ENCODE data around the gene SYT1.

Gene SYT1

DNA sequence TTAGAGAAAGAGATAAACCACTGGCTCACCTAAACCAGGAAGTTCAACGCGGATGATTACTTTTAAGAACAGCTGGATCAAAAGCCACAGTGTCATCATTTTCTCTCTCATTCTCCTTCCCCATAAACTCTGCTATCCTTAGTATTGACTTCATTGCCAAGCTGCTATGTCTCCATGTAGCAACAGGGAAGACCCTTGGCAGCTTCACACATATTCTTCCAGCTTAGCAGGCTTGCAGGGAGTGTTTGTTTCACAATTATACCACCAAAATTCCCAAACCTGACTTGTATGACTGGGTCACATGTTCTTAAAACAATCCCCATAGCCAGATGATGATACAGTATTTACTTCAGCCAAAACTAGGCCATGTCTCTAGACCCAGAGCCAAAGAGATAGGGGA, 590.7 kb downstream of the SYT1 start:
- no peak for DNase-seq

DNA sequence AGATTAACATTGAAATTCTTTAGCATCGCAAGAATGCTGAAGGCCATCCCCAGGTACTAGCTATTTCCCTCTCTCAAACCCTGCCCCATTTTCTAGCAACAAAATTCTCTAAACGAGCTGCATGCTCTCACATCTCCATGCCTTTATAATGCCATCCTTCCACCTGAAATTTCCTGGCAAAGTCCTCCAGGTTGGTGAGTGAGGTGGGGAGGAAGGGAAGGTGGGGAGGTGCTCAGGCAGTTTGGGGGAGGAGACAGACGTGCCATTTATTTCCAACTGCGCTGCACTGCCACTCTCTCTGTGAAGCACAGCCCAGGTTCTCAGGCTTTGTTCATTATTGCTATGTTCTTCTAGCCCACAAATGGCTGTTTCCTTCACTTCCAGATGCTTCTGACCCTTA, 617.7 kb downstream of the SYT1 start:
- no peak for DNase-seq

- DNase-seq = no peak
These were observed 618.3 kb downstream of the SYT1 start for GRCh38 chr12:79482921-79483320.

- no peak for DNase-seq
These were observed 621.6 kb downstream of the SYT1 start for GRCh38 chr12:79486154-79486553.

GRCh38 chr12:79487386-79488110, 623.0 kb downstream of the SYT1 start:
- no peak for DNase-seq

All from stimulated activated naive CD4-positive, alpha-beta T cell treated with Interleukin-2 at 50 U/mL for 16 hours (primary cell).